ENCODE data around the gene CLEC17A.

CLEC17A gene

GRCh38 chr19:14659874-14660489 is 77.1 kb downstream of the CLEC17A start:
- in situ Hi-C loops (cut with HindIII; ENCODE audit: low pct_ligation_motif_present, low sequenced_read_pairs), result no loop called here
- Histone ChIP-seq H3K27me3 (replicated peaks) (no peaks in the 10 kb centered on the region), H3K27ac (no peak overlapping the region), H3K36me3 (replicated peaks) (no peaks in the 10 kb centered on the region), H3K4me3 (ENCODE audit: low read depth, low read length) (no peak overlapping the region)
- no peak for TF ChIP-seq CTCF (IDR thresholded peaks at IDR 0.05; ENCODE audit: low read depth, low read length, missing control alignments)
- no peak for DNase-seq

- no peak overlapping the region for H3K4me3 ChIP-seq (ENCODE audit: low read depth, low read length)
- no peaks in the 10 kb centered on the region for H3K27me3 ChIP-seq (replicated peaks)
- no peak for TF ChIP-seq CTCF (IDR thresholded peaks at IDR 0.05; ENCODE audit: low read depth, low read length, missing control alignments)
- no peaks in the 10 kb centered on the region for H3K36me3 ChIP-seq (replicated peaks)
- H3K27ac ChIP-seq, result no peak overlapping the region
- DNase-seq, result no peak
- in situ Hi-C loops (cut with HindIII; ENCODE audit: low pct_ligation_motif_present, low sequenced_read_pairs), result no loop called here
Observed at GRCh38 chr19:14661372-14661924, 78.6 kb downstream of the CLEC17A start.

Measured in brain microvascular endothelial cell (primary cell).